ENCODE measurements around the gene ZFYVE16. TPM values are rescaled to one million over a fixed set of nuclear protein-coding genes. Genes with fewer than 3 reads are reported as not detected.

Gene ZFYVE16
- total RNA-seq, 2 donors from 2014 or later: 37.7 to 45.5 TPM

Other genes with a start within 250 kb of the ZFYVE16 start
- 10 to 100 TPM; 14.3 to 14.9 TPM for gene SERINC5, start 152.0 kb upstream of the ZFYVE16 start, total RNA-seq
- gene SPZ1, start 88.1 kb upstream of the ZFYVE16 start, total RNA-seq: not detected
- gene FAM151B, start 80.0 kb downstream of the ZFYVE16 start, total RNA-seq: 1 to 10 TPM; 2.5 to 2.9 TPM
- gene ANKRD34B, start 162.2 kb downstream of the ZFYVE16 start, total RNA-seq: under 1 TPM in 1 of 2 donors, not detected in 1; 0.06 TPM
- 10 to 100 TPM; 10.9 to 11.5 TPM for gene MSH3, start 246.6 kb downstream of the ZFYVE16 start, total RNA-seq
- gene DHFR, start 246.9 kb downstream of the ZFYVE16 start, total RNA-seq: 10 to 100 TPM in 1 of 2 donors, 1 to 10 TPM in 1; 4.5 to 11.5 TPM